HG02840 (cell line): ENCODE measurements around the gene RIPK4.
"Not testable (repeated sequence)": the region's sequence is repeated elsewhere in the genome, so short reads cannot be mapped to it uniquely, and the experiment has no call there.

Source experiments
- ATAC-seq: cut with Tn5 transposase; IDR thresholded peaks from one replicate; pipeline ENCODE4 v1.9.1; 2021; ENCODE audit warnings: mild to moderate bottlenecking, moderate library complexity, moderate number of reproducible peaks; ENCODE audit not compliant: unreplicated experiment, low FRiP score

Gene RIPK4

GRCh38 chr21:41796476-41797080 is 29.7 kb upstream of the RIPK4 start:
- no peak for ATAC-seq

GRCh38 chr21:41795726-41796125 is 28.9 kb upstream of the RIPK4 start:
- ATAC-seq: no peak

GRCh38 chr21:41794600-41794999 is 27.7 kb upstream of the RIPK4 start:
- ATAC-seq: no peak

GRCh38 chr21:41792711-41793110 is 25.9 kb upstream of the RIPK4 start:
- ATAC-seq: no peak

GRCh38 chr21:41786509-41786987 is 19.7 kb upstream of the RIPK4 start:
- ATAC-seq: no peak

GRCh38 chr21:41785262-41785661 is 18.4 kb upstream of the RIPK4 start:
- ATAC-seq: not testable (repeated sequence)

- ATAC-seq: no peak
Measured at GRCh38 chr21:41784456-41785102, 17.7 kb upstream of the RIPK4 start.

GRCh38 chr21:41783476-41784180 is 16.8 kb upstream of the RIPK4 start:
- no peak for ATAC-seq

- ATAC-seq: no peak
Measured at GRCh38 chr21:41781050-41781410, 14.2 kb upstream of the RIPK4 start.

- ATAC-seq: no peak
Measured at GRCh38 chr21:41780337-41781049, 13.6 kb upstream of the RIPK4 start.

GRCh38 chr21:41779659-41780058 is 12.8 kb upstream of the RIPK4 start:
- no peak for ATAC-seq

GRCh38 chr21:41778930-41779600 is 12.2 kb upstream of the RIPK4 start:
- no peak for ATAC-seq

- ATAC-seq: no peak
Measured at GRCh38 chr21:41777951-41778815, 11.3 kb upstream of the RIPK4 start.

GRCh38 chr21:41776778-41777177 is 9.9 kb upstream of the RIPK4 start:
- no peak for ATAC-seq

GRCh38 chr21:41775149-41775472 is 8.3 kb upstream of the RIPK4 start:
- no peak for ATAC-seq

GRCh38 chr21:41774467-41775148 is 7.8 kb upstream of the RIPK4 start:
- no peak for ATAC-seq

GRCh38 chr21:41772351-41773080 is 5.7 kb upstream of the RIPK4 start:
- no peak for ATAC-seq

- no peak for ATAC-seq
Measured at GRCh38 chr21:41771625-41771945, 4.7 kb upstream of the RIPK4 start.
